ENCODE results near the gene FCRL4.

- no peak for TF ChIP-seq CTCF (IDR thresholded peaks at IDR 0.05)
- no peak for TF ChIP-seq POLR2A (IDR thresholded peaks at IDR 0.05)
Observed at GRCh38 chr1:157597959-157598667, at the start of gene FCRL4.
